H9 (cell line): ENCODE data around the gene CBLL1. TPM values are rescaled to one million over a fixed set of nuclear protein-coding genes. Genes with fewer than 3 reads are reported as not detected.

Experiments
- DNase-seq: peaks from one replicate; pipeline ENCODE4 v3.0.0-alpha.2; 2017
- H2AFZ ChIP-seq: one replicate; pipeline ENCODE4 v1.6.1; 2013; ENCODE audit warnings: mild to moderate bottlenecking, low read length, control low read depth, moderate library complexity
- H2AK5ac ChIP-seq: 2 replicates; pipeline ENCODE4 v1.6.1; 2013; ENCODE audit warnings: low read length, control low read depth, mixed read lengths; ENCODE audit not compliant: insufficient read length
- H2BK120ac ChIP-seq: one replicate; pipeline ENCODE4 v1.6.1; 2013; ENCODE audit warnings: low read depth, mild to moderate bottlenecking, low read length, control low read depth, inconsistent platforms; ENCODE audit not compliant: poor library complexity, severe bottlenecking
- H2BK12ac ChIP-seq: 2 replicates; pipeline ENCODE4 v1.6.1; 2013; ENCODE audit warnings: low read length, control low read depth, mixed read lengths, low read depth; ENCODE audit not compliant: insufficient read length
- H2BK15ac ChIP-seq: 2 replicates; pipeline ENCODE4 v1.6.1; 2013; ENCODE audit warnings: low read depth, low read length, control low read depth
- H2BK20ac ChIP-seq: one replicate; pipeline ENCODE4 v1.6.1; 2013; ENCODE audit warnings: low read depth, mild to moderate bottlenecking, low read length, control low read depth, inconsistent platforms; ENCODE audit not compliant: poor library complexity, severe bottlenecking
- H2BK5ac ChIP-seq: 2 replicates; pipeline ENCODE4 v1.6.1; 2013; ENCODE audit warnings: low read length, control low read depth, mixed read lengths; ENCODE audit not compliant: insufficient read length
- H3K14ac ChIP-seq: 2 replicates; pipeline ENCODE4 v1.6.1; 2013; ENCODE audit warnings: low read length, control low read depth; ENCODE audit not compliant: insufficient read depth
- H3K18ac ChIP-seq: 2 replicates; pipeline ENCODE4 v1.6.1; 2013; ENCODE audit warnings: low read depth, mild to moderate bottlenecking, mixed read lengths, low read length, control low read depth; ENCODE audit not compliant: insufficient read length
- H3K23ac ChIP-seq: 2 replicates; pipeline ENCODE4 v1.6.1; 2013; ENCODE audit warnings: low read length, control low read depth, mixed read lengths, low read depth; ENCODE audit not compliant: insufficient read length
- H3K23me2 ChIP-seq: 2 replicates; pipeline ENCODE4 v1.6.1; 2013; ENCODE audit warnings: low read depth, mild to moderate bottlenecking, mixed read lengths, low read length, control low read depth; ENCODE audit not compliant: insufficient read length, poor library complexity, severe bottlenecking
- H3K27ac ChIP-seq: 2 replicates; pipeline ENCODE4 v1.5.1; 2013; ENCODE audit warnings: low read length, control low read depth, mixed read lengths, low read depth; ENCODE audit not compliant: insufficient read length
- H3K27me3 ChIP-seq: 2 replicates; pipeline ENCODE4 v1.6.1; 2013; ENCODE audit warnings: low read length, control low read depth, inconsistent platforms; ENCODE audit not compliant: insufficient read depth
- H3K4ac ChIP-seq: 2 replicates; pipeline ENCODE4 v1.6.1; 2013; ENCODE audit warnings: low read depth, mild to moderate bottlenecking, control low read depth, inconsistent platforms, low read length, moderate library complexity
- H3K4me1 ChIP-seq: 2 replicates; pipeline ENCODE4 v1.6.1; 2013; ENCODE audit warnings: low read length, control low read depth, inconsistent platforms; ENCODE audit not compliant: insufficient read depth
- H3K4me2 ChIP-seq: 2 replicates; pipeline ENCODE4 v1.6.1; 2013; ENCODE audit warnings: low read length, control low read depth, mixed read lengths; ENCODE audit not compliant: insufficient read length, insufficient read depth
- H3K56ac ChIP-seq: 2 replicates; pipeline ENCODE4 v1.6.1; 2013; ENCODE audit warnings: low read depth, mild to moderate bottlenecking, mixed read lengths, low read length, control low read depth; ENCODE audit not compliant: insufficient read length
- H3K79me1 ChIP-seq: 2 replicates; pipeline ENCODE4 v1.6.1; 2013; ENCODE audit warnings: low read depth, mild to moderate bottlenecking, moderate library complexity, low read length, control low read depth, inconsistent platforms; ENCODE audit not compliant: insufficient read depth, poor library complexity, severe bottlenecking
- H3K79me2 ChIP-seq: 2 replicates; pipeline ENCODE4 v1.6.1; 2013; ENCODE audit warnings: low read length, control low read depth, inconsistent platforms; ENCODE audit not compliant: insufficient read depth
- H3K9ac ChIP-seq: 2 replicates; pipeline ENCODE4 v1.6.1; 2013; ENCODE audit warnings: low read length, control low read depth, mixed read lengths; ENCODE audit not compliant: insufficient read length; ENCODE audit errors: extremely low read depth
- H3K9me3 ChIP-seq: one replicate; pipeline ENCODE4 v1.6.1; 2013; ENCODE audit warnings: low read depth, low read length, inconsistent platforms; ENCODE audit not compliant: control insufficient read depth
- H3T11ph ChIP-seq: one replicate; pipeline ENCODE4 v1.6.1; 2013; ENCODE audit warnings: mild to moderate bottlenecking, low read length, control low read depth, inconsistent platforms
- H4K20me1 ChIP-seq: one replicate; pipeline ENCODE4 v1.6.1; 2013; ENCODE audit not compliant: control insufficient read depth, insufficient read length, insufficient read depth
- H4K5ac ChIP-seq: 2 replicates; pipeline ENCODE4 v1.6.1; 2013; ENCODE audit warnings: low read depth, mild to moderate bottlenecking, mixed read lengths, low read length, control low read depth; ENCODE audit not compliant: insufficient read length
- H4K8ac ChIP-seq: replicated peaks from 2 replicates; pipeline ENCODE4 v1.6.1; 2013; ENCODE audit warnings: low read length, control low read depth, mixed read lengths, low read depth; ENCODE audit not compliant: insufficient read length
- H4K91ac ChIP-seq: 2 replicates; pipeline ENCODE4 v1.6.1; 2013; ENCODE audit warnings: low read depth, mild to moderate bottlenecking, moderate library complexity, mixed read lengths, low read length, control low read depth; ENCODE audit not compliant: insufficient read length
- H3K27ac Mint-ChIP-seq, 3 experiments: 2 replicates in 2 of 3; 3 replicates in 1 of 3; pipeline ENCODE4 v1.8.0; 2020 to 2021; ENCODE audit warnings: mixed read lengths in 3 of 3, mild to moderate bottlenecking in 1 of 3, moderate library complexity in 1 of 3
- H3K27me3 Mint-ChIP-seq: 2 replicates; pipeline ENCODE4 v1.8.0; 2021; ENCODE audit warnings: low read depth, mild to moderate bottlenecking, moderate library complexity, mixed read lengths
- H3K36me3 Mint-ChIP-seq, 3 experiments: 2 replicates in 2 of 3; 3 replicates in 1 of 3; pipeline ENCODE4 v1.8.0; 2020 to 2021; ENCODE audit warnings: low read depth in 3 of 3, mixed read lengths in 3 of 3; ENCODE audit not compliant: insufficient read depth in 1 of 3
- H3K4me1 Mint-ChIP-seq, 2 experiments: 2 replicates each; pipeline ENCODE4 v1.8.0; 2020; ENCODE audit warnings: mixed read lengths in 2 of 2
- H3K4me3 Mint-ChIP-seq, 2 experiments: 2 replicates in 1 of 2; 3 replicates in 1 of 2; pipeline ENCODE4 v1.8.0; 2020 to 2021; ENCODE audit warnings: mild to moderate bottlenecking in 2 of 2, mixed read lengths in 2 of 2, moderate library complexity in 1 of 2
- H3K9me3 Mint-ChIP-seq, 2 experiments: 2 replicates in 1 of 2; 3 replicates in 1 of 2; pipeline ENCODE4 v1.8.0; 2020; ENCODE audit warnings: mild to moderate bottlenecking in 2 of 2, mixed read lengths in 2 of 2, moderate library complexity in 1 of 2
- CTCF ChIP-seq: fragments of 200-600 bp; sonication (generic); conservative IDR thresholded peaks from 3 replicates; pipeline ENCODE4 v1.8.0; 2021; ENCODE audit warnings: antibody characterized with exemption, mild to moderate bottlenecking
- WGBS: extraction: QIAGEN DNeasy Blood & Tissue Kit; methylation state at CpG from one replicate; pipeline ENCODE4 v1.1.7; 2013; ENCODE audit warnings: missing lambda C conversion rate, low lambda C conversion rate, mixed read lengths; ENCODE audit not compliant: insufficient read length; ENCODE audit errors: extremely low coverage; 5-methylcytosine and 5-hydroxymethylcytosine counted together
- total RNA-seq: library from RNA; stranded (reverse); gene quantifications from 2 replicates; pipeline ENCODE4 v1.2.1, GENCODE V29; 2021

The CBLL1 gene
- total RNA-seq, 1 experiment from 2014 or later: 32.2 TPM

- Histone ChIP-seq H3K23me2 (no peaks in the 10 kb centered on the region), H3K23ac (no peak overlapping the region), H2BK120ac (no peak overlapping the region), H2BK15ac (no peak overlapping the region), H3K9ac (no peak overlapping the region), H4K91ac (no peak overlapping the region), H3K27ac (no peak overlapping the region), H4K5ac (no peak overlapping the region), H3K56ac (no peak overlapping the region), H2BK20ac (no peak overlapping the region), H2AFZ (no peak overlapping the region), H4K20me1 (no peaks in the 10 kb centered on the region), H2AK5ac (no peak overlapping the region), H3K14ac (no peak overlapping the region), H3K79me2 (no peaks in the 10 kb centered on the region), H2BK5ac (no peak overlapping the region), H3K4ac (no peak overlapping the region), H3K9me3 (no peaks in the 10 kb centered on the region), H2BK12ac (no peak overlapping the region), H3K18ac (no peak overlapping the region), H3K4me2 (no peak overlapping the region), H3T11ph (no peak overlapping the region), H3K79me1 (no peaks in the 10 kb centered on the region), H3K4me1 (no peaks in the 10 kb centered on the region), H3K27me3 (no peaks in the 10 kb centered on the region; the same call in 1 of the 2 replicates), H4K8ac (no peak overlapping the region)
- Mint-ChIP-seq H3K27ac (no peak overlapping the region), H3K4me3 (no peak overlapping the region), H3K9me3 (no peaks in the 10 kb centered on the region), H3K27me3 (peaks cover 7% of the 10 kb centered on the region), H3K36me3 (no peaks in the 10 kb centered on the region), H3K4me1 (no peaks in the 10 kb centered on the region)
- DNase-seq: no peak
- no peak for TF ChIP-seq CTCF
- WGBS: no CpG with 5 or more reads among the region's 3 CpGs
These were observed 17.4 kb upstream of the CBLL1 start for GRCh38 chr7:107726356-107727130.
